HG03103 (cell line): Measurements from ENCODE around the gene IRX3.
"Not testable (repeated sequence)": the region's sequence is repeated elsewhere in the genome, so short reads cannot be mapped to it uniquely, and the experiment has no call there.

Experiments used
- ATAC-seq: cut with Tn5 transposase; IDR thresholded peaks from one replicate; pipeline ENCODE4 v1.9.1; 2021; ENCODE audit warnings: low read depth; ENCODE audit not compliant: unreplicated experiment

IRX3 gene

GRCh38 chr16:54280751-54281150 lies 5.8 kb downstream of the IRX3 start:
- ATAC-seq = no peak

- ATAC-seq = no peak
Observed at GRCh38 chr16:54277845-54278703, 8.5 kb downstream of the IRX3 start.

- ATAC-seq = no peak
Observed at GRCh38 chr16:54275956-54276355, 10.6 kb downstream of the IRX3 start.

GRCh38 chr16:54273566-54273965 lies 13.0 kb downstream of the IRX3 start:
- no peak for ATAC-seq

GRCh38 chr16:54270711-54271110 lies 15.9 kb downstream of the IRX3 start:
- ATAC-seq = no peak

GRCh38 chr16:54269461-54269860 lies 17.1 kb downstream of the IRX3 start:
- no peak for ATAC-seq

GRCh38 chr16:54268766-54269165 lies 17.8 kb downstream of the IRX3 start:
- ATAC-seq = no peak

- ATAC-seq = no peak
Observed at GRCh38 chr16:54268340-54268739, 18.2 kb downstream of the IRX3 start.

GRCh38 chr16:54266363-54266955 lies 20.1 kb downstream of the IRX3 start:
- ATAC-seq = no peak

GRCh38 chr16:54265575-54266107 lies 20.9 kb downstream of the IRX3 start:
- no peak for ATAC-seq

- no peak for ATAC-seq
Observed at GRCh38 chr16:54253118-54253517, 33.5 kb downstream of the IRX3 start.

- ATAC-seq = no peak
Observed at GRCh38 chr16:54248863-54249710, 37.5 kb downstream of the IRX3 start.

GRCh38 chr16:54247705-54248104 lies 38.9 kb downstream of the IRX3 start:
- not testable (repeated sequence) for ATAC-seq

- no peak for ATAC-seq
Observed at GRCh38 chr16:54246454-54246821, 40.1 kb downstream of the IRX3 start.

- ATAC-seq = no peak
Observed at GRCh38 chr16:54245788-54246453, 40.7 kb downstream of the IRX3 start.

GRCh38 chr16:54244061-54244886 lies 42.3 kb downstream of the IRX3 start:
- ATAC-seq = no peak

GRCh38 chr16:54243202-54243601 lies 43.4 kb downstream of the IRX3 start:
- ATAC-seq = no peak

- ATAC-seq = no peak
Observed at GRCh38 chr16:54242199-54242598, 44.4 kb downstream of the IRX3 start.

- no peak for ATAC-seq
Observed at GRCh38 chr16:54241525-54241924, 45.1 kb downstream of the IRX3 start.
